Stimulated activated CD4-positive, alpha-beta T cell treated with anti-CD3 and anti-CD28 coated beads, Interleukin-1b, Interleukin-23, amount 100 ng/mL, for 24 hours (primary cell): Measurements from ENCODE around the gene MBLAC2.

Experiments
- DNase-seq, 4 experiments: peaks; one replicate each; pipeline ENCODE4 v3.0.0-alpha.2; 2020; ENCODE audit warnings: low read depth in 4 of 4, low spot score in 1 of 4

Gene MBLAC2

GRCh38 chr5:90472783-90473395 lies 1.7 kb downstream of the MBLAC2 start:
- no peak for DNase-seq

GRCh38 chr5:90461288-90461687 lies 13.3 kb downstream of the MBLAC2 start:
- DNase-seq, result no peak

- no peak for DNase-seq
Observed at GRCh38 chr5:90446961-90447360, 27.6 kb downstream of the MBLAC2 start.

- no peak for DNase-seq
Observed at GRCh38 chr5:90440644-90441043, 33.9 kb downstream of the MBLAC2 start.

GRCh38 chr5:90438100-90438499 lies 36.5 kb downstream of the MBLAC2 start:
- DNase-seq, result no peak

- no peak for DNase-seq
Observed at GRCh38 chr5:90437663-90438062, 36.9 kb downstream of the MBLAC2 start.

- peak in 2 of 4 experiments; percentile 8 to 14 for DNase-seq
Observed at GRCh38 chr5:90434116-90434714, 40.4 kb downstream of the MBLAC2 start.

GRCh38 chr5:90424245-90424644 lies 50.3 kb downstream of the MBLAC2 start:
- DNase-seq, result no peak

- DNase-seq, result no peak
Observed at GRCh38 chr5:90421136-90421535, 53.4 kb downstream of the MBLAC2 start.

- no peak for DNase-seq
Observed at GRCh38 chr5:90418214-90418613, 56.4 kb downstream of the MBLAC2 start.

GRCh38 chr5:90410178-90410762 lies 64.3 kb downstream of the MBLAC2 start:
- no peak for DNase-seq

- DNase-seq, result peak; percentile 62 to 82 (median 74)
Observed at GRCh38 chr5:90409318-90410177, 65.0 kb downstream of the MBLAC2 start, which contains the start of gene CETN3. Gene CETN3 (minus strand): TSS chr5:90409756. CDS start chr5:90409661, 95 bp downstream.

- no peak for DNase-seq
Observed at GRCh38 chr5:90408571-90409317, 65.8 kb downstream of the MBLAC2 start.
